ENCODE results near the gene ADM2. TPM values are rescaled to one million over a fixed set of nuclear protein-coding genes. Genes with fewer than 3 reads are reported as not detected.
A peak's percentile ranks its signal among the peaks of the same experiment; 100 is the strongest.

Gene ADM2
- total RNA-seq, 1 experiment from 2014 or later = 11.9 TPM

DNA sequence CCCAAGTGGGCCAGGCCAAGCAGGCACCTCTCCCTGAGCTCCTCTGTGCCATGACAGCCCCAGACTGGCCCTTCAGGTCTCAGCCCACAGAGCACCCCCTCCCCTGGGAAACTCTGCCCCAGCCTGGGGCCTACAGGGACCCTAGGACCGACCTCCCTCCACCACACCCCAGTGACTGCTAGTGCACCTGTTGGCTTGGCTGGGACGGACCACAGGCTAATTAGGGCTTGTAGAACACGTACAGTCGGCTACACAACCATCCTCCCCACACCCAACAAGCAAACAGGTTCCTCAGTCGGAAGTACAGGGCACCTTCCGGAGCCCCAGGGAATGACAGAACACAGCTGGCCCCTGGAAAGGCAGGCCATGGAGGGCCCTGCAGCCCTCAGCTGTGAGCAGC, 10.9 kb upstream of the ADM2 start:
- Histone ChIP-seq H3K18ac (ENCODE audit: insufficient read length, low read depth, low read length) (no peak overlapping the region), H3K4me2 (ENCODE audit: insufficient read depth, insufficient read length, low read length) (no peak overlapping the region), H4K91ac (ENCODE audit: insufficient read length, low read depth, low read length) (no peak overlapping the region), H3K23ac (ENCODE audit: insufficient read length, low read depth, low read length) (no peak overlapping the region), H3K9ac (ENCODE audit: extremely low read depth, insufficient read length, low read length) (no peak overlapping the region), H4K8ac (replicated peaks; ENCODE audit: insufficient read length, low read depth, low read length) (no peak overlapping the region), H3K9me3 (ENCODE audit: control insufficient read depth, low read depth, low read length) (no peaks in the 10 kb centered on the region), H4K20me1 (ENCODE audit: control insufficient read depth, insufficient read depth, insufficient read length) (peaks cover 4% of the 10 kb centered on the region), H2AK5ac (ENCODE audit: insufficient read length, low read length) (no peak overlapping the region), H2BK5ac (ENCODE audit: insufficient read length, low read length) (no peak overlapping the region), H2BK20ac (ENCODE audit: low read depth, low read length, poor library complexity, severe bottlenecking) (no peak overlapping the region), H2AFZ (ENCODE audit: low read length) (no peak overlapping the region), H3K79me1 (ENCODE audit: insufficient read depth, low read depth, low read length, poor library complexity, severe bottlenecking) (peaks cover 19% of the 10 kb centered on the region), H3K27me3 (ENCODE audit: insufficient read depth, low read length) (no peaks in the 10 kb centered on the region), H3K4ac (ENCODE audit: low read depth, low read length) (no peak overlapping the region), H3T11ph (ENCODE audit: low read length) (no peak overlapping the region), H3K27ac (ENCODE audit: insufficient read length, low read depth, low read length) (no peak overlapping the region), H3K14ac (ENCODE audit: insufficient read depth, low read length) (no peak overlapping the region), H2BK15ac (ENCODE audit: low read depth, low read length) (no peak overlapping the region), H2BK120ac (ENCODE audit: low read depth, low read length, poor library complexity, severe bottlenecking) (no peak overlapping the region), H3K23me2 (ENCODE audit: insufficient read length, low read depth, low read length, poor library complexity, severe bottlenecking) (peaks cover 11% of the 10 kb centered on the region), H2BK12ac (ENCODE audit: insufficient read length, low read depth, low read length) (no peak overlapping the region), H3K4me1 (ENCODE audit: insufficient read depth, low read length) (no peaks in the 10 kb centered on the region; the same call in 1 of the 2 replicates), H3K56ac (ENCODE audit: insufficient read length, low read depth, low read length) (no peak overlapping the region), H3K79me2 (ENCODE audit: insufficient read depth, low read length) (peaks cover 16% of the 10 kb centered on the region; the same call in 1 of the 2 replicates), H4K5ac (ENCODE audit: insufficient read length, low read depth, low read length) (no peak overlapping the region)
- TF ChIP-seq, protein P1, sequence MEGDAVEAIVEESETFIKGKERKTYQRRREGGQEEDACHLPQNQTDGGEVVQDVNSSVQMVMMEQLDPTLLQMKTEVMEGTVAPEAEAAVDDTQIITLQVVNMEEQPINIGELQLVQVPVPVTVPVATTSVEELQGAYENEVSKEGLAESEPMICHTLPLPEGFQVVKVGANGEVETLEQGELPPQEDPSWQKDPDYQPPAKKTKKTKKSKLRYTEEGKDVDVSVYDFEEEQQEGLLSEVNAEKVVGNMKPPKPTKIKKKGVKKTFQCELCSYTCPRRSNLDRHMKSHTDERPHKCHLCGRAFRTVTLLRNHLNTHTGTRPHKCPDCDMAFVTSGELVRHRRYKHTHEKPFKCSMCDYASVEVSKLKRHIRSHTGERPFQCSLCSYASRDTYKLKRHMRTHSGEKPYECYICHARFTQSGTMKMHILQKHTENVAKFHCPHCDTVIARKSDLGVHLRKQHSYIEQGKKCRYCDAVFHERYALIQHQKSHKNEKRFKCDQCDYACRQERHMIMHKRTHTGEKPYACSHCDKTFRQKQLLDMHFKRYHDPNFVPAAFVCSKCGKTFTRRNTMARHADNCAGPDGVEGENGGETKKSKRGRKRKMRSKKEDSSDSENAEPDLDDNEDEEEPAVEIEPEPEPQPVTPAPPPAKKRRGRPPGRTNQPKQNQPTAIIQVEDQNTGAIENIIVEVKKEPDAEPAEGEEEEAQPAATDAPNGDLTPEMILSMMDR (conservative IDR thresholded peaks at IDR 0.05) = no peak
- no CpG with 5 or more reads among the region's 6 CpGs for WGBS (ENCODE audit: extremely low coverage, insufficient read length, low lambda C conversion rate)
- H3K4me1 Mint-ChIP-seq = peaks cover 28 to 30% of the 10 kb centered on the region in 2 experiments
- no peaks in the 10 kb centered on the region for H3K9me3 Mint-ChIP-seq
- peaks cover 14 to 26% (median 15%) of the 10 kb centered on the region in 3 experiments for H3K36me3 Mint-ChIP-seq (ENCODE audit: insufficient read depth in 1 of 3, low read depth in 3 of 3)
- no peak for DNase-seq
- peak overlapping the region in 2 of 3 experiments; percentile 25 to 68; a peak in 2 of 7 replicates for H3K27ac Mint-ChIP-seq
- H3K27me3 Mint-ChIP-seq (ENCODE audit: low read depth) = no peaks in the 10 kb centered on the region; the same call in 1 of the 2 replicates
- H3K4me3 Mint-ChIP-seq = peak overlapping the region in 1 of 2 experiments; percentile 14; a peak in 1 of 5 replicates
